ENCODE data around the gene IGF2BP3. TPM values are rescaled to one million over a fixed set of nuclear protein-coding genes. Genes with fewer than 3 reads are reported as not detected.
A peak's percentile ranks its signal among the peaks of the same experiment; 100 is the strongest.
"Not testable (repeated sequence)": the region's sequence is repeated elsewhere in the genome, so short reads cannot be mapped to it uniquely, and the experiment has no call there.

The IGF2BP3 gene
- total RNA-seq, 1 donor from 2014 or later = 2.5 TPM

DNA sequence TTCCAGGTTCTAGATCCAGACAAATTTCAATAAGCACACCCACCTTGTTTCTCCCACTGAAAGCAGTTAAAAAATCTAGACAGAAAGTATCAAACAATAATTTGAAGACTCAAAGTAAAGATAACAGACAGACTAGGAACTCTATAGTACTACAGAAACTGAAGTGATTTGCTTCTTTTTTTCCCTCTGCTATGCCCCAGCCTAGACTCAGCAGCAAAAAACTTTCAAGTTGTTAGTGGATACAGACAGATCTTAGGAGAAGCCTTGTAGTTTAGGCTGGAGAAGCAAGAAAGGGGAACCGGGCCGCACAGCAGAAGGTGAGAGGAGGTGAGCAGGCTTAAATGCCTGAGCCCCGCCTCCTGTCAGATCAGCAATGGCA is 65.1 kb downstream of the IGF2BP3 start:
- Mint-ChIP-seq H3K27ac (peak overlapping the region; percentile 80), H3K36me3 (ENCODE audit: low read depth) (no peaks in the 10 kb centered on the region), H3K4me1 (ENCODE audit: low read depth) (peaks cover 14% of the 10 kb centered on the region), H3K9me3 (no peaks in the 10 kb centered on the region), H3K4me3 (peak overlapping the region; percentile 7), H3K27me3 (ENCODE audit: insufficient read depth) (no peaks in the 10 kb centered on the region)
- DNase-seq (ENCODE audit: low spot score) = no peak
- intact Hi-C loops (cut with micrococcal nuclease) = loop anchor here (1.0 to 2.0 kb wide), 3 partner anchors 32 to 58 kb away; no protein-coding TSS in a partner anchor

DNA sequence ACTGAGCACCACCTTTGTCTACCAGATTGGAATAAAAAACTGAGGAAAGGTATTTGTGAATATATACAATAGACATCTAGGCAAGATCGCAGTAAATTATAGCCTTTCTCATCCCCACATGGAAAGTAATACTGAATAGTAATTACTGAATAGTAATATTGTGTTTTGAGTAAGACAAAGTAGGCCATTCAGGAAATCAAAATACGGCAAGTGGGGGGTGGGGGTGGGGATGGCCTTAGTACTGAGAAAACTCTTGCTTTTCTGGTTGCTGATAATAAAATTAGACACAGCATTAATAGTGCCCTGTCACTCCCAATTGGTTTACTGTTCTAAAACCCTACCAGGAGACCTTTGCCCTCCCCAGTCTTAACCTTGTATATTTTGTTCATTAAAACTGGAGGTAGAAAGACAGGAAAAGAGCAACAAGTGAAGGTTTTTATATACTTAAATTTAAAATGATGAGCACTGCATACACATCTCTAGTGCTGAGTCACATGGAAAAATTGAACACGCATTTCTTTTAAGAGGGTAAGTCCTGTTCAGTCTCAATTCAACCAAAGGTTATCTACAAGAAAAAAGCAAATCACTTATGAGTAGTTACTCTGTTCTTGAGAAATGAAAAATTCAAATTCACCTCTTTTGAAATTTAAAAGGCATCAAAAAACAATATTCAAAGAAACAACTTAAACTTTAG is 65.6 kb downstream of the IGF2BP3 start:
- Mint-ChIP-seq H3K4me3 (peak overlapping the region; percentile 7), H3K9me3 (no peaks in the 10 kb centered on the region), H3K27me3 (ENCODE audit: insufficient read depth) (no peaks in the 10 kb centered on the region), H3K4me1 (ENCODE audit: low read depth) (peaks cover 14% of the 10 kb centered on the region), H3K36me3 (ENCODE audit: low read depth) (no peaks in the 10 kb centered on the region), H3K27ac (peak overlapping the region; percentile 82)
- intact Hi-C loops (cut with micrococcal nuclease) = loop anchor here (1.0 to 5.0 kb wide), 7 partner anchors 13 to 918 kb away; no protein-coding TSS in a partner anchor
- DNase-seq (ENCODE audit: low spot score) = no peak

DNA sequence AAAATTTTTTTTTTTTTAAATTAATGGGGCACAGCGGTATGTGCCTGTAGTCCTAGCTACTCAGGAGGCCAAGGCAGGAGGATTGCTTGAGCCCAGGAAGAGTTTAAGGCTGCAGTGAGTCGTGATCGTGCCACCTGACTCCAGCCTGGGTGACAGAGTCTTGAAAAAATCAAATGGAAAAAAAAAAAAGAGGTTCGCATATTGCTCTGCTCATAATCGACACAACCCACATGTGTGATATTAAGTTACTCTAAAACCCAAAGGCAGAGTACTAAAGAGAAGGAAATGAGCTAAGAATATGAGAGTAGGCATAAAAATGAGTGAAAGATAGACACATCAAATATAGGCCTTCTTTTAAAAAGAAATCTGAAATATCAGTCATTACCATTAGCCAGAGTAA is 66.3 kb downstream of the IGF2BP3 start:
- no peak overlapping the region for H3K4me3 Mint-ChIP-seq
- H3K9me3 Mint-ChIP-seq = no peaks in the 10 kb centered on the region
- H3K27ac Mint-ChIP-seq = peak overlapping the region; percentile 82
- peaks cover 14% of the 10 kb centered on the region for H3K4me1 Mint-ChIP-seq (ENCODE audit: low read depth)
- H3K36me3 Mint-ChIP-seq (ENCODE audit: low read depth) = no peaks in the 10 kb centered on the region
- H3K27me3 Mint-ChIP-seq (ENCODE audit: insufficient read depth) = no peaks in the 10 kb centered on the region
- DNase-seq (ENCODE audit: low spot score) = no peak
- intact Hi-C loops (cut with micrococcal nuclease) = loop anchor here (1.0 to 5.0 kb wide), 5 partner anchors 13 to 918 kb away; no protein-coding TSS in a partner anchor

DNA sequence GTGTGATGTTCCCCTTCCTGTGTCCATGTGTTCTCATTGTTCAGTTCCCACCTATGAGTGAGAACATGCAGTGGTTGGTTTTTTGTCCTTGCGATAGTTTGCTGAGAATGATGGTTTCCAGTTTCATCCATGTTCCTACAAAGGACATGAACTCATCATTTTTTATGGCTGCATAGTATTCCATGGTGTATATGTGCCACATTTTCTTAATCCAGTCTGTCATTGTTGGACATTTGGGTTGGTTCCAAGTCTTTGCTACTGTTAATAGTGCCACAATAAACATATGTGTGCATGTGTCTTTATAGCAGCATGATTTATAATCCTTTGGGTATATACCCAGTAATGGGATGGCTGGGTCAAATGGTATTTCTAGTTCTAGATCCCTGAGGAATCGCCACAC is 72.2 kb downstream of the IGF2BP3 start:
- H3K36me3 Mint-ChIP-seq (ENCODE audit: low read depth); intact Hi-C loops (cut with micrococcal nuclease); DNase-seq (ENCODE audit: low spot score); H3K4me1 Mint-ChIP-seq (ENCODE audit: low read depth); H3K9me3 Mint-ChIP-seq; H3K27ac Mint-ChIP-seq; H3K4me3 Mint-ChIP-seq; H3K27me3 Mint-ChIP-seq (ENCODE audit: insufficient read depth): not testable (repeated sequence)

DNA sequence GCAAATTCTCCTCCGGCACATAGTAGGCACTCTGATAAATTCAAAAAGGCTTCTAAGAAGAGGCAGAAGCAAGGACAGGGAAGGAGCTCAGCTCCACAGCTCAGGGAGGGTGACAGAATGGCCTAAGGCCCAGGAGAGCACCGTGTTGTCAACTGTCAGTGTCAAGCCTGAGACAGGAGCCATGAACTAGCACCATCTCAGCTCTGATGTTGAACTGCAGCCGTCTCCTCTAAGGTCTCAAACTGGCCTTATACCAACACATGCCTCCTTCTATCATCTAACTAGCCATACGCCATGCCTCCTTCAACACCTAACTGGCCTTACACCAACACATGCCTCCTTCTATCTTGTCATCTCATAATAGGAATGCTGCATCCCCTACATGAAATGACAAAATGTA is 73.0 kb downstream of the IGF2BP3 start:
- Mint-ChIP-seq H3K27ac (no peak overlapping the region), H3K9me3 (peaks cover 5% of the 10 kb centered on the region), H3K36me3 (ENCODE audit: low read depth) (no peaks in the 10 kb centered on the region), H3K4me1 (ENCODE audit: low read depth) (no peaks in the 10 kb centered on the region), H3K27me3 (ENCODE audit: insufficient read depth) (peaks cover 5% of the 10 kb centered on the region), H3K4me3 (no peak overlapping the region)
- DNase-seq (ENCODE audit: low spot score) = no peak
- intact Hi-C loops (cut with micrococcal nuclease) = no loop called here

DNA sequence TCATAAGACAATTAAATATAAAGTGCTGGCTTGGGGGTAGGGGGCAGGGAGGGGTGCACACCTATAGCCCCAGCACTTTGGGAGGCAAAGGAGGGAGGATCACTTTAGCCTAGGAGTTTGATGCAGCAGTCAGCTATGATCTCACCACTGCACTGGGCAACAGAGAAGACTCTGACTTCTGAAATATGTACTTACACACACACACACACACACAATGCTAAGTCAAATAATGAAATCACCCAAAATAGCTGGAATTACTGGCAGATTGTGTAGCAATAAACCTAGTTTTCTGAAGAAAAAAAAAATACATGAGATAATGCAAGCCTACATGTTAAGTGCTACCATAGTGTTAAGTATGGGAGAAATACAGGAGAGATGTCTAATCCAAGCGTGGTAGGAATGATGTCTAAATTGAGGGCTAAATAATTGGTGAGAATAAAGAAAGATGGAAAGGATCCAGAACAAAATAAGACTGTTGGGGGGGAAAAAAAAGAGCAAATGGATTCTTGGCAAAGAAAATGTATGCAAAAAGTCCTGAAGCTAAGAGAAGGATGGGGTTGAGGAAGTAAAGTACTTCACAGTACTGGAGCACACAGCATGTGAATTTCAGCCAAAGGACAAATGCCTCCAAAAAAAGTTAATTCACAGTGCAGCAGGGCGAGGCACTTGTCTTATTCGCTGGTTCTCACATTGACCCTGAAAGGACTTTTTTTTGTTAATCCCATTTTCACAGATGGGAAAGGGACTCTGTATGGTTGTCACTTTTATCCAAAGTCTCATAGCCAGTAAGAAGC is 73.9 kb downstream of the IGF2BP3 start:
- Mint-ChIP-seq H3K4me3 (no peak overlapping the region), H3K9me3 (peaks cover 5% of the 10 kb centered on the region), H3K4me1 (ENCODE audit: low read depth) (peaks cover 5% of the 10 kb centered on the region), H3K27me3 (ENCODE audit: insufficient read depth) (peaks cover 5% of the 10 kb centered on the region), H3K27ac (no peak overlapping the region), H3K36me3 (ENCODE audit: low read depth) (no peaks in the 10 kb centered on the region)
- DNase-seq (ENCODE audit: low spot score) = no peak
- intact Hi-C loops (cut with micrococcal nuclease) = no loop called here

DNA sequence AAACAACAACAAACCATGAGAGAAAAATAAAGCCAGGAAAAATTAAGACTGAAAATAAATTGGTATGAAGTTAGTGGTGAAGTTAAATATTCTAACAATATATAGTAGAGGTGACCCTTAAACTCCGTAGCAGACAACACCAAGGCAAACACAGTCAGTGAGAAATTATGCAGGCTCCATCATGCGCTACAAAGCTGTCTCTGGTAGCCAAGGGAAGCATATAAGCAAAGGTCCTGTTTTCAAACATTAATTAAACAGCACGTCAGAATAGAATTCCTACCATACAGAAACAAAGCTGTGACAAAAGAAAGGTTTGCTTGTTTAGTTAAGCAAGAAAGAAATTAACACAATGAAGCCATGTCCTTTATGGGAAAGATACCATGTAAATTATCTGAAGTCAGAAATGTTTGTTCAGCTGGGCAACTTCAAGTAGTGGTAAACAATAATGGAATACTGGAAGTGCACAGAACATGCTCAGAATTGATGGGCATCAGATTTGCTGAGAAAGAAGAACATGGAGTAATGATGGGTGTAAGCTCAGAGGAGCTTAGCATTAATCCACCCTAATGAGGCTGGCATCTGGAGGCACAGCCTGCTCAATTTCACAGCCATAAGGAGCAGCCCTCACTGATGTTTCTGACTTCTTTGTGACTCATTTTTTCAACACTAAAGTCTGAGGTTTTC is 75.7 kb downstream of the IGF2BP3 start:
- no peak overlapping the region for H3K27ac Mint-ChIP-seq
- H3K4me3 Mint-ChIP-seq = no peak overlapping the region
- no peak for DNase-seq (ENCODE audit: low spot score)
- intact Hi-C loops (cut with micrococcal nuclease) = no loop called here
- no peaks in the 10 kb centered on the region for H3K36me3 Mint-ChIP-seq (ENCODE audit: low read depth)
- peaks cover 9% of the 10 kb centered on the region for H3K4me1 Mint-ChIP-seq (ENCODE audit: low read depth)
- H3K27me3 Mint-ChIP-seq (ENCODE audit: insufficient read depth) = peaks cover 5% of the 10 kb centered on the region
- H3K9me3 Mint-ChIP-seq = peaks cover 5% of the 10 kb centered on the region

DNA sequence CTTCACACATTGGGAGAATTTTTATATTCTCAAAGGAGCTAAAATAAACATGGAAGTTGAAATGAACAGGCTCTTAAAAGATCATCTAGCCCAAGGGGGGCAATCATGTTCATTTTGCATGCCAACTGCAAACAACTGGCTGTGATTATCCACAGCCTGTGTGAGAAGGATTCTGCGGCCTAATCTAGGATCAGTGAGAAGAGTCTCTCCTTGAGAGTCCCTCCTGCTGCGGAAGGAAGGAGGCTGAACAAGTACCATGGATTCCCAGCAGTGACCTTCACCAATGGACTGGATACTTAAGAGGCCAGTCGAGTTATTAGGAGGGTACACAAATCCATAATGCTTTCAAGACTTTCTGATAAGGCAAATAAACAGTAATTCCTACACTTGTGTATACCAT is 76.7 kb downstream of the IGF2BP3 start:
- no peaks in the 10 kb centered on the region for H3K36me3 Mint-ChIP-seq (ENCODE audit: low read depth)
- no peak overlapping the region for H3K4me3 Mint-ChIP-seq
- peaks cover 5% of the 10 kb centered on the region for H3K9me3 Mint-ChIP-seq
- intact Hi-C loops (cut with micrococcal nuclease) = no loop called here
- H3K27me3 Mint-ChIP-seq (ENCODE audit: insufficient read depth) = peaks cover 5% of the 10 kb centered on the region
- no peak for DNase-seq (ENCODE audit: low spot score)
- H3K4me1 Mint-ChIP-seq (ENCODE audit: low read depth) = peaks cover 9% of the 10 kb centered on the region
- no peak overlapping the region for H3K27ac Mint-ChIP-seq

DNA sequence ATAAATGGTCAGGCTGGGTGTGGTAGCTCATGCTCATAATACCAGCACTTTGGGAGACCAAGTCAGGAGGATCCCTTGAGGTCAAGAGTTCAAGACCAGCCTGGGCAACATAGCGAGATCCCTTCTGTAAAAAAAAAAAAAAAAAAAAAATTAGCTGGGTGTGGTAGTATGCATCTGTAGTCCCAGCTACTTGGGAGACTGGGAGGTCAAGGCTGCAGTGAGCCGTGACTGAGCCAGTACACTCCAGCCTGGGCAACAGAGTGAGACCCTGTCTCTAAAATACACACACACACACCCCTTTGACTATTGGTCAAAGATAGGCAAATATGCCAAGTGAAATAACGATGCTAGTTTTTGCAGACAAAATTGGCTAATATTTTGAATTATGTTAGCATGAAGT is 80.6 kb downstream of the IGF2BP3 start:
- Mint-ChIP-seq H3K4me1 (ENCODE audit: low read depth) (peaks cover 14% of the 10 kb centered on the region), H3K4me3 (no peak overlapping the region), H3K27me3 (ENCODE audit: insufficient read depth) (peaks cover 4% of the 10 kb centered on the region), H3K36me3 (ENCODE audit: low read depth) (no peaks in the 10 kb centered on the region), H3K27ac (no peak overlapping the region), H3K9me3 (no peaks in the 10 kb centered on the region)
- intact Hi-C loops (cut with micrococcal nuclease) = no loop called here
- no peak for DNase-seq (ENCODE audit: low spot score)

DNA sequence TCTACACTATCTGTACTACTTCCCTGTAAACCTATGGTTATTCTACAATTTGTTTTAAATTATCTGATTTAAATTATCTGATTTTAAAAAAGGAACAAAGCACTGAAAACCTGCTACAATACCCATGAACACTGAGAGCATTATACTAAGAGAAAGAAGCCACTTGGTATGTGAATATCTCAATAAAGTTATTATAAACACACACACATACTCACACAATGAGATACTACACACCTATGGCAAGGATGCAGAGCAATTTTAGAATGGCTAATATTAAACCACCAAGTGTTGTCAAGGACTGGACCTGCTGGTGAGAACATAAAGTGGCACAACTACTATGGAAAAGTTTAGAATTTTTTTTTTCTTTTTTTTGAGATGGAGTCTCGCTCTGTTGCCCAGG is 82.7 kb downstream of the IGF2BP3 start:
- intact Hi-C loops (cut with micrococcal nuclease) = no loop called here
- Mint-ChIP-seq H3K4me1 (ENCODE audit: low read depth) (peaks cover 14% of the 10 kb centered on the region), H3K36me3 (ENCODE audit: low read depth) (no peaks in the 10 kb centered on the region), H3K9me3 (no peaks in the 10 kb centered on the region), H3K27ac (no peak overlapping the region), H3K27me3 (ENCODE audit: insufficient read depth) (peaks cover 2% of the 10 kb centered on the region), H3K4me3 (no peak overlapping the region)
- DNase-seq (ENCODE audit: low spot score) = no peak

DNA sequence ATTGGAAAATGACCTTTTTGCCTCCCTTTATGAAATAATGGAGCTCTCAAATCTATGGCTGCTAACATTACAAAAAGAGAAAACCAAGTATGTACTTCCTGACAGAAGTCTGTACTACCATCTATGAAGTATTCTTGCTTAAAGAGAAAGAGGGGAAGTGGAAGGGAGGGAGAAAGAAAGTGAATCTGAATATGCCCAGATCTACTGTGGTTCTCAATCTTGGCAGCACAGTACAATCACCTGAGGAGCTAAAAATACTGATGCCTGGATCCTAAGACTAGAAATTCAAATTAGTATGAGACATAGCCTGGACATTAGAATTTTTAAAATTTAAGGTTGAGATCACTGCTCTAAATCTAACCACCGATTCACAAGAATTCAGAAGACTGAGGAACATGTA is 85.2 kb downstream of the IGF2BP3 start:
- no peak overlapping the region for H3K4me3 Mint-ChIP-seq
- H3K27me3 Mint-ChIP-seq (ENCODE audit: insufficient read depth) = peaks cover 4% of the 10 kb centered on the region
- H3K9me3 Mint-ChIP-seq = peaks cover 3% of the 10 kb centered on the region
- intact Hi-C loops (cut with micrococcal nuclease) = no loop called here
- no peak overlapping the region for H3K27ac Mint-ChIP-seq
- H3K4me1 Mint-ChIP-seq (ENCODE audit: low read depth) = peaks cover 12% of the 10 kb centered on the region
- peaks cover 3% of the 10 kb centered on the region for H3K36me3 Mint-ChIP-seq (ENCODE audit: low read depth)
- no peak for DNase-seq (ENCODE audit: low spot score)

DNA sequence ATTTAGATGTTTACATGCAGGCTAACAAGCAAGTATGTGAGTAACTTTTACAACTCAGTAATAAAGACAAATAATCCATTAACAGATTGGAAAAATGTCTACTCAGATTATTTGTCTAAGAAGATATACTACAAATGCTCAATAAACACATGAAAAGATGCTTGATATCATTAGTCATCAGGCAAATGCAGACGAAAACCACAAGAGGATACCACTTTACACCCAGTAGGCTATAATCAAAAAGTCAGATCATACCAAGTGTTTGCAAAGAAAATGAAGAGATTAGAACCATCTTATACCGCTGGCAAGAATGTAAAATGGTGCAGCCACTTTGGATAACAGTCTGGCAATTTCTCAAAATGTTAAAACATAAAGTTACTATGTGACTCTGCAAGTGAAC is 87.1 kb downstream of the IGF2BP3 start:
- Mint-ChIP-seq H3K27ac (no peak overlapping the region), H3K36me3 (ENCODE audit: low read depth) (peaks cover 3% of the 10 kb centered on the region), H3K27me3 (ENCODE audit: insufficient read depth) (peaks cover 4% of the 10 kb centered on the region), H3K9me3 (peaks cover 3% of the 10 kb centered on the region), H3K4me1 (ENCODE audit: low read depth) (peaks cover 12% of the 10 kb centered on the region), H3K4me3 (no peak overlapping the region)
- DNase-seq (ENCODE audit: low spot score) = no peak
- intact Hi-C loops (cut with micrococcal nuclease) = no loop called here

DNA sequence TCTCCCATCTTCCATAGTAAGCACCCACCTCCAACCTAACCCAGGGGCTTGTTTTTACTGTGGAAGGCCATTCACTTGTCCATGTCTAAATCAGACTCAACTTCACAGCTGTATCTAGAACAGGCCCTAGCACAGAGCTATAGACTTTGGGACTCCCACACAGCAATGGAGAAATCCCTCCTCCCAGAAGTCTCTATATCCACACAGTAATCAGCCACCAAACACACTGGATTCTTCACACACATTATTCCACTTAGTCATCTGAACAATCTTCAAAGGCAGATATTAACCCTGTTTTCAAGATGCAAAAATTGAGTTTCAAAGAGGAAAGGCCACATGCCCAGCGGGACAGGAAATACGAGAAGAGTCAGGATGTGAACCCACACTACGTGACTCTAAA is 89.3 kb downstream of the IGF2BP3 start:
- peaks cover 3% of the 10 kb centered on the region for H3K9me3 Mint-ChIP-seq
- peaks cover 2% of the 10 kb centered on the region for H3K27me3 Mint-ChIP-seq (ENCODE audit: insufficient read depth)
- H3K4me3 Mint-ChIP-seq = no peak overlapping the region
- DNase-seq (ENCODE audit: low spot score) = no peak
- H3K36me3 Mint-ChIP-seq (ENCODE audit: low read depth) = peaks cover 3% of the 10 kb centered on the region
- intact Hi-C loops (cut with micrococcal nuclease) = no loop called here
- H3K4me1 Mint-ChIP-seq (ENCODE audit: low read depth) = peaks cover 24% of the 10 kb centered on the region
- H3K27ac Mint-ChIP-seq = no peak overlapping the region
